ENCODE measurements around the gene ACOT13.

GRCh38 chr6:24692003-24692402 lies 25.1 kb downstream of the ACOT13 start:
- TF ChIP-seq CTCF (IDR thresholded peaks at IDR 0.05) (no peak), POLR2A (IDR thresholded peaks at IDR 0.05) (no peak)
